ENCODE data around the gene IP6K3.
A peak's percentile ranks its signal among the peaks of the same experiment; 100 is the strongest.

Gene IP6K3, protein sequence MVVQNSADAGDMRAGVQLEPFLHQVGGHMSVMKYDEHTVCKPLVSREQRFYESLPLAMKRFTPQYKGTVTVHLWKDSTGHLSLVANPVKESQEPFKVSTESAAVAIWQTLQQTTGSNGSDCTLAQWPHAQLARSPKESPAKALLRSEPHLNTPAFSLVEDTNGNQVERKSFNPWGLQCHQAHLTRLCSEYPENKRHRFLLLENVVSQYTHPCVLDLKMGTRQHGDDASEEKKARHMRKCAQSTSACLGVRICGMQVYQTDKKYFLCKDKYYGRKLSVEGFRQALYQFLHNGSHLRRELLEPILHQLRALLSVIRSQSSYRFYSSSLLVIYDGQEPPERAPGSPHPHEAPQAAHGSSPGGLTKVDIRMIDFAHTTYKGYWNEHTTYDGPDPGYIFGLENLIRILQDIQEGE

GRCh38 chr6:33746651-33747100 is at the start of gene IP6K3:
TSS of gene IP6K3 (minus strand) at chr6:33746905. CDS start at chr6:33735476, 11,429 bp downstream.
- DNase-seq, result no peak

GRCh38 chr6:33794910-33795623 is 48.4 kb upstream of the IP6K3 start:
- no peak for DNase-seq

DNA sequence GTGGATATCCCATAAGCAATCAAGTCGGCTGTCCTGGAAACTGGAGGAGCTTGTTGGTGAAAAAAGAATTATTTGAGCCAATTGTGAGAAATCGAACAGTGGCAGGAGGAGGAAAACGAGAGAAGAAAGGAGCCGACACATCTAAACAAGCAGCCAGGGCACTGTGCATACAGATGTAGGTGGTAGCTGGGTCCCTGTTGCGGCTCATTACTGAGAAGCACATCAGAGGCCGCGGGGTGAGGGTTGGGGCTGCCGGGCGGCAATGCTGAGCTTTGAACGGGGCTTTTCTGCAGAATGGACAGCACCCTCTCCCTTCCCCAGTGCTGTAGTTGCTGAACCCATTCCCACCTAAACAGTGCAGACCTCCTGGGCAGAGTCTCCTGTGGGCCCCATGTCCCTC is 46.3 kb upstream of the IP6K3 start:
- DNase-seq, result no peak

DNA sequence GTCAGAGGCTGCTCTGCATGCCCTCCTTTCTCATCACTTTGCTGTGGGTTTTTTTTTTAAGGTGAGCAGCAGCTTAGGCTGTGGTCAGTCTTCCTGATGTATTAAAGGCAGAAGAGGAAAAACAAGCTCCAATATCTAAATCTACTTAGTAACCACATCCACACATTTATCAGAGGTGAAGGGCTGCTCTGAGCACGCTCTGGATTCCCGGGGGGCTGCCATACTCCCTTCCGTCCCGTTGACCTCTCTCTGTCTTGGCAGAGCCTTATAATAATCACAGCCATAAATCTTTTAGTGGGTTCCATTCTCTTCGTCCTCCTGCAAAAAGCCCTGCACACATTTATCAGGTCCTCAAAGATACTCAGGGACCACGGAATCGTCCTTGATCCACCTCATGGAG is 44.9 kb upstream of the IP6K3 start:
- no peak for DNase-seq

- no peak for DNase-seq
These were observed 44.2 kb upstream of the IP6K3 start for GRCh38 chr6:33790910-33791309.

- no peak for DNase-seq
These were observed 43.7 kb upstream of the IP6K3 start for GRCh38 chr6:33790379-33790778.

DNA sequence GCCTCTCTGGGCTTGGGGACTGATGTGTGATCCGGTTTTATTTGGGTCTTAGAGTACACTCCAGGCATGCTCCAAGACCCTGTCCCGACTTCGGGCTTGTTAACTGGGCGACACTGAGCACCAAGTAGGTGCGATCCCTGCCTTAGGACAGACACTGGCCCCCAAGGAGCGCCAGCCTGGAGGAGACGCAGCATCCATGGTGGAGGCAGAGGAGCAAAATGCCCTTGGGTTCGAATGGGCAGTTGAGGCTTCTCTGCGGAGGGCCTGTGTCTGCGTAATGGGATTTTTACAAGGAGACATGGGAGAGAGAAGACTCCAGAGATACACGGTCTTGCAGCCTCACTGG is 42.8 kb upstream of the IP6K3 start:
- DNase-seq, result no peak

DNA sequence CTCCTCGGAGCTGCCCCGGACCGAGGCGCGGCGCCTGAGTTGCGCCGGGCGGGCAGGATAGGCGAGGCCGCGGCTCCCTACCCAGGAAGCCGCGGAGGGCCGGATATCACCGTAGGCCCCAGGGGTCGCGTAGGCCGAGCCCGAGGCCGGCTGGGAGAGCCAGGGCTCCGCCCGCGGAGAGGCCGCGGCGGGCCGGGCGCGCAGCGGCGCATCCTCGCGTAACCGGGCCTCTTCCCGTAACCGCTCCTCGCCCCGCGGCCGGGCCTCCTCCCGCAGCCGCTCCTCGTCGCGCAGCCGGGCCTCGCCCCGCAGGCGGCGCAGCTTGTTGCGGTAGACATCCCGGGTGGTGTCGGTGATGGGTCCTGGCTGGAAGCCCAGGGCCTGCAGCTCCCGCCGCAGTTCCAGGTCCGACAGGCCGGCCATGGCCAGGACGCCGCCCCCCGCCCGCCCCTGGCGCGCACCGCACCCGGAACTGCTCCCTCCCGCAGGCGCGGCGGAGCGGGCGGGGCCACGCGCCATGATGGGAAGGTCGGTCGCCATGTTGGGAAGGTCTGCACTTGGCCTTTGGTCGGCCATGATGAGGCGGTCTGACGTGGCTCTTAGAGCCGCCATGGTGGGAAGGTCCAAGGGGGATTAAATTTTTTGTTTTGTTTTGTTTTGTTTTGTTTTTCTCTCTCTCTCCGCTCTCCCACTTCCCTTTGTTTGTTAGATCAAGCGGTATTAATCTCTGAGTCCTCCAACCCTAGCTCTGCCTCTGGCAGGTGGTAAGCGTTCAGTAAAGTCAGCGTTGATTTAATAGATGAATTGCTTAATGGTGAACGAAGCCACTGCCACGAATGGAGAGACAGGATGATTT is 42.2 kb upstream of the IP6K3 start, which contains the start of gene LEMD2:
Gene LEMD2, minus strand, starts transcription at position 437 of the 856 bp plus-strand sequence. Its CDS starts 14 bp downstream, at position 423.
- DNase-seq, result peak; percentile 95

GRCh38 chr6:33787954-33788693 is 41.4 kb upstream of the IP6K3 start:
- DNase-seq, result peak; percentile 92

DNA sequence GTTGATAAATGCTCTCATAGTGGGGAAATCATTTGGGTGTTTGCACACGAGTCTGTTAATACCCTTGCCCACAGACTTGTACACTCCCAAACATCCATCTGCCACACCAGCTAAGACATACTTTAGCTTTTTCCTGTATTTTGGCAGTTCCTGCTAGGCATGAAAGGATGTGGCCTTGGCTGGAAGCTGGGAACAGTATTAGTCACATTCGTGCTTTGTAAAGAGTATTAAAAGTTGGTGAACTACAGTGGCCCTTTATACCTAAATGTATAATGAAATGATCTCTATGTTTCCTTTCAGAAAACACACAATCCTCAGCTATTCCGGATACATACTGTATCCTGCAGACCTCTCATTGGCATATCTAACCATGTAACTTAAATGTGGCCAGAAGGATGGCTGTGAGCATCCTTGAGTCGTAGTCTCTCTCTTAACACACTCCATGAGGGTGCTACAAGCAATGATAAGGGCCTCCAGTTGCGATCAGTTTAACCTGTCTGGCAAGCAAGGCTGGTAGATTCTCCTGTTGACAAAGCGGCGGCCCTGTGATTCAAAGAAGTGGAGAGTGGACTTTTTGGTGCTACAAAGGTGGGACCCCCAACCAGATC is 40.7 kb upstream of the IP6K3 start:
- no peak for DNase-seq

GRCh38 chr6:33786736-33787135 is 40.0 kb upstream of the IP6K3 start:
- no peak for DNase-seq

DNA sequence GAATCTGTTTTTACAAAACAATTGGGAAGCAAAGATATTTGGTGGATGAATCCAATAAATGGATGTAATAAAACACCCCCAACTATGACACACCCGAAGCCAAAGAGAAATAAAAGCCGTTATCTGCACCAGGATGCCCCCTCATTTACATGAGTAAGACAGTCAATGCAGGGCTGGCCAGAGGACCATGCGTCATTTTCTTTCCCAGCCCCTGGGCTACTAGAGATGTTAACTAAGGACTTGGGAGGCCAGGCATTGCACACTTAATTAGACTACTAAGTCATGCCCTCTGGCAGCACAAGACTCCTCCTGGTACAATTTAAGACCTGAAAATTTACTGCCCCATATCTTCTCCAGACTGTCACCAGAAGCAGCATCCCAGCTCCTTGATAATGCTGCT is 39.1 kb upstream of the IP6K3 start:
- DNase-seq, result no peak

DNA sequence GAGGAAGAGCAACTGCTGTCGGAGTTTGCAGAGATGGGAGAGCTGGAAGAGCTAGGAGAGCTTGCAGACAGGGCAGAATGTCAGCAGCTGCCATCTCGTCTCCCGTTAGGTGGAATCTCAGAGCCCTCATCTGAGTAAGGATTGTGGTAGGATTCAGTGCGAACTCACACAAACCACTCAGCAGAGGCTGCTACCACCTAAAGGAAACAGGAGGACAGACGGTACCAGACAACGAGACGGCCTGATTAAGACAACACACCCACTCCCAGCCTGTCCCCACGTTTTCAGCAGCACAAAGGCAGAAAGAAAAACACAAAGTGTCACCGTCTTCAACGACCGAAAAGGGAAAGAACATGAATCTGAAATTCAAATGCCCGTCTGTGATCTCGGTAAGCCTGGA is 38.1 kb upstream of the IP6K3 start:
- no peak for DNase-seq

- DNase-seq, result no peak
These were observed 37.2 kb upstream of the IP6K3 start for GRCh38 chr6:33783781-33784520.

DNA sequence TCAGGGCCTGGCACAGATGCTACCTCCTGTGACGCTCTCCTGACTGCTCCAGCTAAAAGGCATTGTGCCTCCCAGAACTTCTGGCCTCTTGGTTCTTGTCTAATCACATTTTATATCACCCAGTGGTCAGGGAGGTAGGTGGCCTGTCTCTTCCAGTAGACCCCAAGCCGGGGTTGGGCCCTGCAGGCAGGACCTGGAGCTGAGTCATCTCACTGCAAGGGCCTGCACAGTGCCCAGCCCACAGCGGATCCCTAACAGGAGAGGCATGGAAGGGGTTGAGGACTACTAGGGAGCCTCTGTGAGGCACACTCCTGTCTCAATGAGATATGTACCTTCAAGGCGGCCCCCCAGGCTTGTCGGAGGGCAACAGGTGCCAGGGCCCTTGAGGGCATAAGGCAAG is 35.9 kb upstream of the IP6K3 start:
- no peak for DNase-seq

DNA sequence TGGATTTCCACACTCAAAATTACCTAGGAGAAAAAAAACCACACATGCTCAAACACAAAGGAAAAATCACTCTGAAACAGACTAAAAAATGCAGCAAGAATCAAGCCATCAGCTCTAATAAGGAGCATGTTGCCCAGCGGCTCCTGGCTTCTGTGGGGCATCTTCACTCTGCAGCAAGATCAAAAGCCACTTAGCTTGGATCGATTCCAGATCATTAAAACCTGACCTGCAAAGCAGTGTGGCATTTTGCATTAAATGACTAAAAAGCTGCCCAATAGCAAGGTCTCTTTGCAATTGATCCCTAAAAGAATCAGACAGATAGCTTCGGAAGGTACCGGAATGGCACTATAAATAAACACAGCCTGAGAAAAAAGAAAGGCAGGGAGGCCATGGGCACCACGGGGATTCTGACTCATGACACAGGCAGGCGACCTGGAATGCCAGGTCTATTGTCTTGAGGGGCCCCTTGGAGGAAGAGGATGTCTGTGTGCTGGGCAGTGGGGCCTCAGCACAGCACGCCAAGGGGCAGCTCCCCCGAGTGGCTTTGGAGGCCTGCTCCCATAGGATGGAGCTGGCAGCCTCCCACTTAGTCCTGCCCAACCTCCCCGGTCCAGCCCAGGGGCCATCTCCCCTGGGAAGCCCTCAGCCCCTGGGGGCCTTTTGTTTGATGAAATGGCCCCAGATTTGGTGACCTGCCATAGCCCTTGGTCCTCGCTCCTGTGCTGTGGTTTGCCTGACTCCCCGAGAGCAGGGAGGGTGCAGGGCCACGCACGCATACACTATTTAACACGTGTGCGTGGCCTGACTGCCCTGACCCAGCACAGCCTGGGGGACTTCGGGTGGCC is 34.6 kb upstream of the IP6K3 start:
- no peak for DNase-seq

DNA sequence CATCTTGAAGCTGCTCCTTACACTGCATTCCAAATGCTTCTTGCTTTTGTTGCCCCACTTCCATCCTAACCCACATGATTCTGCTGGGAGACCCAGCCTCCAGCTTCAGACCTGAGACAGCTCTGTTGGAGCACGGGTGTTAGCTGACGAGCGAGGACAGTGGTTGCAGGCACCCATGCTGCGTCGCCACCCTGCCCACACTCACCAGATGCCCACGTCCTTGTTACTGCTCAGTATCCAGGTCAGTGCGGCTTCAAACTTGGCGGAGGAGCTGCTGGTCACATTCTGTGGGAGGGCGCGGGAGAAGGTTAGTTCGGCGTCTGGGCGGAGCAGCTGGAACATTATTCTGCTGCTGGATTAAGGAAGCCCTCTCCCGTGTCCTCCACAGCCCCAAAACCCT is 33.2 kb upstream of the IP6K3 start:
- no peak for DNase-seq

DNA sequence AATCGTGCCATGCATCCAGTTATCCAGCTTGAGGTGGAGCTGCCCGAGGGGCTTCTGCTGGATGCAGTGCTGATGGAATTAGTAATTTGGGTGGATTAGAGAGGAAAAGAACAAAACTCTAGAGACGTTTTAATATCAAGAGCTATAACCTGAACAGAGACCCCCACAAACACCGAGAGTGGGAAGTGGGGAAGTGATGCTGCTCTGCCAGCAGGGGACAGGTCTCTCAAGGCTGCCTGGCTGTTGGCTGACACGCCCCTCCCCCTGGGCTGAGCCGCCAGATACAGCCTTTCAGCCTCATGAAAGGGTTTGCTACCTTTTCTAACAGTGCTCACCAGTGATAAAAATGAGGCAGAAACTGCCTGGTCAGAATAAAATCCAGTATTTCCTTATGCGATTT is 32.6 kb upstream of the IP6K3 start:
- no peak for DNase-seq

GRCh38 chr6:33778444-33779121 is 31.9 kb upstream of the IP6K3 start:
- DNase-seq, result no peak
